A172 (cell line): ENCODE data around the gene AMH. TPM values are rescaled to one million over a fixed set of nuclear protein-coding genes. Genes with fewer than 3 reads are reported as not detected.

Experiments used
- DNase-seq: peaks from one replicate; pipeline ENCODE4 v3.0.0-alpha.2; 2015; ENCODE audit warnings: low spot score
- total RNA-seq: library from RNA; depleted of rRNA; stranded (reverse); fragments of >200 nt; shearing (Covaris generic); gene quantifications from 2 replicates; pipeline ENCODE4 v1.2.3, GENCODE V29; 2014

Gene AMH
- total RNA-seq, 1 experiment from 2014 or later = 8.5 TPM

DNA sequence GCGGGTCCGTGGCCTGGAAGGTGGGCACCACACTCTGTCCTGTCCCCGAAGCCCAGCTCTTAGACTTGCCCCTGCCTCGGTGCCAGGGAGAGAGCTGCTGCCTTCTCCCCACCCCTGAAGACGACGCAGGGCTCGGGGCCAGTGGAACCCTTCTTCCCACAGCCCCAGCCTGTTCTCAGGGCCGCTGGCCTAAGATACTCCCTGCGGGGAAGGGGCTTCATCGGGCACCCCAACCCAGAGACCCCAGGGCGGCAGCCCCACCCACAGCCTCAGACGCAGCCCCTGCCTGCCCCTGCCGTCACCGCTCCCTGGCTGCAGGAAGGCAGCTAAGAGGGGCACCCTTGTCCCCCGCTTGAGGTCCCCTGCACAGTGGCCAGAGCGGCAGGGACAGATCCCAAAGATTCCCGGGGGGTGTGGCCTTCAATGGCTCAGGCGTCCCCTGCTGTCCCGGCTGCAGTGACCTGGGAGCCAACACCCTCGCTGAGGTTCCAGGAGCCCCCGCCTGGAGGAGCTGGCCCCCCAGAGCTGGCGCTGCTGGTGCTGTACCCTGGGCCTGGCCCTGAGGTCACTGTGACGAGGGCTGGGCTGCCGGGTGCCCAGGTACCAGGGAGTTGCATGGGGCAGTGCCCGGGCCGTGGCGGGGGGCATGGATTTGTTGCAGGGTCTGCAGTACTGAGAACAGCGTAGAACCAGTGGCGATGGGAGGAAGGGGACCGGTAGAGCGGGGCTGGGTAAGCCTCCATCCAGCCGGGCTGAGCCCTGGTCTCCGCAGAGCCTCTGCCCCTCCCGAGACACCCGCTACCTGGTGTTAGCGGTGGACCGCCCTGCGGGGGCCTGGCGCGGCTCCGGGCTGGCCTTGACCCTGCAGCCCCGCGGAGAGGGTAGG lies 1.0 kb downstream of the AMH start:
- no peak for DNase-seq

GRCh38 chr19:2250766-2251105 lies 1.6 kb downstream of the AMH start:
- DNase-seq = no peak

DNA sequence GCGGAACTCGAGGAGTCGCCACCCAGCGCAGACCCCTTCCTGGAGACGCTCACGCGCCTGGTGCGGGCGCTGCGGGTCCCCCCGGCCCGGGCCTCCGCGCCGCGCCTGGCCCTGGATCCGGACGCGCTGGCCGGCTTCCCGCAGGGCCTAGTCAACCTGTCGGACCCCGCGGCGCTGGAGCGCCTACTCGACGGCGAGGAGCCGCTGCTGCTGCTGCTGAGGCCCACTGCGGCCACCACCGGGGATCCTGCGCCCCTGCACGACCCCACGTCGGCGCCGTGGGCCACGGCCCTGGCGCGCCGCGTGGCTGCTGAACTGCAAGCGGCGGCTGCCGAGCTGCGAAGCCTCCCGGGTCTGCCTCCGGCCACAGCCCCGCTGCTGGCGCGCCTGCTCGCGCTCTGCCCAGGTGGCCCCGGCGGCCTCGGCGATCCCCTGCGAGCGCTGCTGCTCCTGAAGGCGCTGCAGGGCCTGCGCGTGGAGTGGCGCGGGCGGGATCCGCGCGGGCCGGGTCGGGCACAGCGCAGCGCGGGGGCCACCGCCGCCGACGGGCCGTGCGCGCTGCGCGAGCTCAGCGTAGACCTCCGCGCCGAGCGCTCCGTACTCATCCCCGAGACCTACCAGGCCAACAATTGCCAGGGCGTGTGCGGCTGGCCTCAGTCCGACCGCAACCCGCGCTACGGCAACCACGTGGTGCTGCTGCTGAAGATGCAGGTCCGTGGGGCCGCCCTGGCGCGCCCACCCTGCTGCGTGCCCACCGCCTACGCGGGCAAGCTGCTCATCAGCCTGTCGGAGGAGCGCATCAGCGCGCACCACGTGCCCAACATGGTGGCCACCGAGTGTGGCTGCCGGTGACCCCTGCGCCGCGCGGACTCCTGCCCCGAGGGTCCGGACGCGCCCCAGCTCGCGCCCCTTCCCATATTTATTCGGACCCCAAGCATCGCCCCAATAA lies 2.3 kb downstream of the AMH start:
- no peak for DNase-seq

GRCh38 chr19:2252055-2252796 lies 3.1 kb downstream of the AMH start:
- no peak for DNase-seq

GRCh38 chr19:2252797-2253105 lies 3.6 kb downstream of the AMH start:
- no peak for DNase-seq

- no peak for DNase-seq
Observed at GRCh38 chr19:2253106-2254063, 4.3 kb downstream of the AMH start.

GRCh38 chr19:2254064-2254872 lies 5.1 kb downstream of the AMH start:
- DNase-seq = no peak

- DNase-seq = no peak
Observed at GRCh38 chr19:2255112-2255845, 6.2 kb downstream of the AMH start.

DNA sequence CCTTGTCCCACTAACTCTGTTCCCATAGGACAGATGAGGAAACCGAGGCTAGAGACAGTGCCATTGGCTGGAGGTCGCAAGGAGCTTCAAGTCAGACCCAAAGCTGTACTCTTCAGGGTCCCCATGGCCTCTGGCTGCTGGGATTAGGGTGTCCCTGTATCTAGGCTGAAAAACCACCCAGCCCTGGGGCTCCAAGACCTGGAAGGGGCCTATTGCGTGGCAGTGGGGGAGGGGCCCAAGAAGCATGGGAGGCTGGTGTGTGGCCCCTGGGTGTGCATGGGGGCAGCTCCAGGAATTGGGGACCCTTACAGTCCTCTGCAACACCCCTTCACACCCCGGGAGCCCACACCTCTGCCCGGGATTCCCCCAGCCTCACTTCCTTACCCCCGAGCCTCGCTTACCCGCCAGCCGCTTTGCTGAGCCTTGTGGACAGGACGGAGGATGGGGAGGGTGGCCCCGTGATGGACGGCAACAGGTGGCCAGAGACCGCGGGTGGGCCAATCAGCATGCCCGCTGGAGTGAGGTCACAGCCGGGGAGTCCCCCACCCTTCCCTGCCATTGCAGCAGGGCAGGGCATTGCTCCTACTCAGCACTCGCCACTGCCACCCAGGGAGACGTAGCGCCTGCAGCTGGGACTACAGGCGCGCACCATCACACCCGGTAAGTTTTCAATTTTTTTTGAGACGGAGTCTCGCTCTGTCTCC lies 7.0 kb downstream of the AMH start, which contains the start of gene JSRP1:
JSRP1 (minus strand) TSS at position 436 of the 704 bp plus-strand sequence. CDS start 1,103 bp downstream, outside the sequence.
- no peak for DNase-seq

DNA sequence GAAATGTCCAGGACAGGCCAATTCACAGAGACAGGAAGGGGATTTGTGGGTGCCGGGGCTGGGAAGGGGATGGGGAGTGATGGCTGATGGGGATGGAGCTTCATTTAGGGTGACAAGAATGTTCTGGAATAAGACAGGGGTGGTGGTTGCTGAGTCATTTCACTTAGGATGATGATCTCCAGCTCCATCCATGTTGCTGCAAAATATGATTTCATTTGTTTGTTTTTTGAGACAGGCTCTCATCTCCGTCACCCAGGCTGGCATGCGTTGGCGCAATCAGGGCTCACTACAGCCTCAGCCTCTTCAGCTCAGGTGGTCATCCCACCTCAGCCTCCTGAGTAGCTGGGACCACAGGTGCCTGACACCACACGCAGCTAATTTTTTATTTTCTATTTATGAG lies 10.2 kb downstream of the AMH start:
- no peak for DNase-seq

- peak; percentile 70 for DNase-seq
Observed at GRCh38 chr19:2260341-2260805, 11.2 kb downstream of the AMH start.

DNA sequence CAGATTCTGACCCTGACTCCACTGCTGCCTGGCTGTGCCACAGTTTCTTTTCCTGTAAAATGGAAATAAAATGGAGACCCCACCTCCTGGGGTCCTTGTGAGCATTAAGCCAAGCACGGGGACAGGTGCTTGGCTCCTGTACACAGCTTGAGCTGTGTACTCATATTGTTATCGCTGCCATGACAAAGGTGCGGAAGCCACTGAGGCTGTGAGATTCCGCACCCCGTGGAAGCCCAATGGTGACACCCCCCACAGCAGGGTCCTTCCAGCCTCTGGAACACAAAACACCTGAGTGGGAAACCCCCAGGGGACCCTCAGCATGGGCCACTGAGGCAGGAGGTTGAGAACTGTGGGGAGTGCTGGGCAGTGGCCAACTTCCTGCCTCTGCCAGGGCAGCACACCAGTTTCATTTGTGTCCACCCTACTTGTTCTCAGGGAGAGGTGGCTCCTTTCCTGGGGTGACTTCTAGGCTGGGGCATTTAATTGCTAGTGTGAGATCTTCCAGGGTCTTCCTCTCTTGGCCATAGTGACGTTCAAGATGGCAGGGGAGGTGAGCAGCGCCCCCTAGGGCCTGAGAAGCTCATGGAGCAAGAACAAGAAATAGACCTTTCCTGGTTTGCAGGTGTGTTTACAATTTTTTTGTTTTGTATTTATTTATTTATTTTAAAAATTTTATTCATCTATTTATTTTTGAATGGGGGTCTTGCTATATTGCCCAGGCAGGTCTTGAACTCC lies 12.5 kb downstream of the AMH start:
- DNase-seq = no peak

DNA sequence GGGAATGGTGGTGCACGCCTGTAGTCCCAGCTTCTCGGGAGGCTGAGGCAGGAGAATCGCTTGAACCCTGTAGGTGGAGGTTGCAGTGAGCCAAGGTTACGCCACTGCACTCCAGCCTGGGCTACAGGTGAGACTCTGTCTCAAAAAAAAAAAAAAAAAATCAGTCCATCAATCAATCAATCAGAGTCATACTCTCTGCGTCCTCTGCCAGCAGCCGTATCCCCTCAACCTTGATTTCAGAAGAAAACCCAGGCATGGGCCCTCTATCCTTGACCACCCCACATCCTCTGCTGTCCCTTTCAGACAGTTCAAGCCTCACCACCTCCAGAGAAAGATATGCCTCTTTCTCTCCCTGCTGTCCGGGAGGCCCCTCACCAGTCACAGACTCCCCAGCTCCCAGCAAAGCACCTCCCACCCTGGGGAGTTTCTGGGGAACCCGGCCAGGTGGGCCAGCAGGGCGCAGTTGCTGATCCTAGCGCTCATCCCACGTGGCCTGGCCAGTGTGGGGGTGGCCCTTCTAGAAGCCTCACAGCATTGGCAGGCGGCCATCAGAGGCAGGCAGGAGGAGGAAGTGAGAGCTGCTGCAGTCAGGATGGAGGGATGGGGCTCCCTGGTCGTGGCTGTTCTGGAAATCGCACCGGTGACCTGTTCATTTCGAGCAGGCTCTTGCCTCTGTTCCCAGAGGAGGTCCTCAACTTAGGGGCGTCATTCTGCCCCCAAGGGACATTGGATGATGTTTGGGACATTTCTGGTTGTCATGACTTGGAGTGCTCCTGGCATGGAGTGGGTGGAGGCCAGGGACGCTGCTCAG lies 17.3 kb downstream of the AMH start:
- no peak for DNase-seq

GRCh38 chr19:2268480-2268830 lies 19.3 kb downstream of the AMH start:
- DNase-seq = no peak

DNA sequence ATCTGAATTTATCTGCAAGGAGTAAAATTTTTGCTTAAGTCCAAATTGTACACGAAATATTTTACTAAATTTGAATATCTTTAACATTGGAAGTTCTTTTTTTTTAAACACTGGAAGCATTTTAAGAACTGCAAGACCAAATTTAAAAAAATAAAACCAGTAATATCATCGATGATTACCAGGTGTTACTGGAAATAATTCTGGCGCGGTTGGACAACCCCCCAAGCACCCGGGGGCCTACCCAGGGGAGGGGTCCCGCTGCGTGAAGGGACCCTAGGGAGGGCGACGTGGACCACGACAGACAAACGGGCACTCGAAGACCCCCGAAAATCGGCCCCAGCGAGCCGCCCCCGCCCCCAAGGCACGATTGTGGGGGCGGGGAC lies 19.7 kb downstream of the AMH start:
- DNase-seq = no peak

DNA sequence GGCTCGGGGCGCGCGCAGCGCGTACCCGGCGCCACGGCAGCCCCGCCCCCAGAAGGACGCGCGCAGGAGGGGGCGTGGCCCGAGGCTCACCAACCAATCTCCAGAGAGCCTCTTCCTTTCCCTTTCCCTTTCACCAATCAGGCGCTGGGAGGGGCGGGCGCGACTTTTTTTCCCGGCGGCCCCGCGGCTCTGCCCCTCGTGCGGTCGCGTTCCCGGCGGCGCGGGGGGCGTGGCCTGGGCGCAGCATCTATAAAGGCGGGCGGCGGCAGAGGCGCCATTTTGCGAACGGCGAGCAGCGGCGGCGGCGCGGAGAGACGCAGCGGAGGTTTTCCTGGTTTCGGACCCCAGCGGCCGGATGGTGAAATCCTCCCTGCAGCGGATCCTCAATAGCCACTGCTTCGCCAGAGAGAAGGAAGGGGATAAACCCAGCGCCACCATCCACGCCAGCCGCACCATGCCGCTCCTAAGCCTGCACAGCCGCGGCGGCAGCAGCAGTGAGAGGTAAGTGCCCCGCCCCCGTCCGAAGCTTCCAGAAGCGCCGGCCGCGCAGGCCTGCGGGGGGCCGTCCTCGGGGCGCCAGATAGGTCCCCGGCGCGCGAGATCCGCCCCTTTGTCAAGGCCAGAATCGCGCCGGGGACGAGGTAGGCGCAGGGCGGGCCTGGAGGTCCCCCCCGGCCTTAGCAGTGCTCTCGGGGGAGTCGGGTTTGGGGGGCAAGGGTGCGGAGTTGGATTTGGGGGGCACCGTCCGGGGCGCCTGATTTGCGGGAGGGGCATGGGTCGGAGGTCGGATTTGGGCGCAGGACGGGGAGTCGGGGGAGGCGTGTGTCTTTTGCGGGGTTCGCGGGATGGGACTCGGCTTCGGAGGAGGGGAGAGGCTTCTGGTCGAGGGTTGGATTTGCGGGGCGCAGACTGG lies 20.4 kb downstream of the AMH start:
- DNase-seq = peak; percentile 92
